ENCODE data around the gene RNU7-1.

Gene RNU7-1

DNA sequence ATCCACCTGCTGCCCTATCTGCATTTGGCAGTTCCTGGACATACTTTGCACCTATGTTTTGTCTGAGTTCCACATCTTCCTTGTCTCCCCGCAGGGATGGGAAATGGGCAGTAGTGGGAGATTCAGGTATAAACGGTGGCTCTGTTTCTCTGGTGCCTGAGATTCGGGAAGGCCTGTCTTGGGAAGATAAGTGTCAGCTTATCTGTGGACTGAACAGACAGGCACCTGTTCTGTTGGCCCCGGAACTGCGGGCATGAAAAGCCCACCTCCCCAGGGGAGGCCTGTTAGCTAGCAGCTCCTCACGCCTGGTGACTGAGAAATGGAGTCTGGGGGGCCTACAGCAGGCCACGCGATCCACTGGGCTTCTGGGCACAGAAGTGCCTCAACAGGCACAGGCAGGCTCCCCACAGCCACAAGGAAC, 21.0 kb downstream of the RNU7-1 start:
- no peak for DNase-seq (ENCODE audit: low read depth in 2 of 2)

DNA sequence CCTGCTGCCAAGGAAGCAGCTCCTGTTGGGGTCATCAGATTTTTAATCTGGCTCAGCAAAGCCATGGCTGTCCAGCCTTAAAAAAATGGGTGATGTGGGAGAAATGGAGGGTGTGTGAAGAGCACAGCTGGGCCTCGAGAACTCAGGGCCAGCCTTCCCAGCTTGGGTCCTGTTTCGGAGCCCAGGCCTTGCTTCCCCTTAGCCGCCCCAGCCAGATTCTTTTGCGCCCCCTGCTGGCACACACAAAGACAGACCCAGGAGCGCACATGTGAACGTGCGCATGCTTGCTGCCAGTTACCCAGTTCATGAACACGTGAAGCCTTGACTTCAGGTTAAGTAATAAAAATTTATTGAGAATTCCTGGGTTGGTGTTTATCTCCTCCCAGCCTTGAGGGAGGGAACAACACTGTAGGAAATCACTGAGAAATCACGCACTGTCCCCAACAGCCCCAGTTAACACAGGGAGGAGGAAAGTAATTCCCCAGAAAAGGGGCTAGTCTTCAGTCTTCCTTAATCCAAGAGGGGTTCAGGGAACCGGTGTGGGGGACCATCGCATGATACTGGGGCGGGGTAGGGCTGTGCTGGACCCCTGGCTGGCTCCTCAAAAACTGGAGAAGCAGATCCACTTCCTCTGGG, 21.5 kb downstream of the RNU7-1 start:
- peak; percentile 83 to 91 for DNase-seq (ENCODE audit: low read depth in 2 of 2)

DNA sequence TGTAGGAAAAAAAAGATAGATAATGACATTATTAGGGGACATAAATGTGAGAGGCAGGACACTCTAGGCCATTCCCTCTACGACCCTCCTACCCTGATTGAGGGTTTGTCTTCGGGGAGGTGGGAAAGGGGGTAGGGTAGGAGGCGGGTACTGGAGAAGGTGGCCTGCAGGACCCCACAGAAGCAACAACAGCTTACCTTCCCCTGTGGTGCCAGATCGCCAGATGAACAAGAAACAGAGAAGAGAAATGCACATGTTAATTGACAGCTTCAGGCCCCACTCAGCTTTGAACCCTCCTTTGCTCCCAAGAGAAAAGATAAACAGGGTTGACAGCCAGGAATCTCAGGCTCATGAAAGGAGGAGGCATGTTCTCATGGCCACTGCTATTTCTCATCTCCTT, 22.1 kb downstream of the RNU7-1 start:
- no peak for DNase-seq (ENCODE audit: low read depth in 2 of 2)

- no peak for DNase-seq (ENCODE audit: low read depth in 2 of 2)
These were observed 22.7 kb downstream of the RNU7-1 start for GRCh38 chr12:6966351-6966750.

DNA sequence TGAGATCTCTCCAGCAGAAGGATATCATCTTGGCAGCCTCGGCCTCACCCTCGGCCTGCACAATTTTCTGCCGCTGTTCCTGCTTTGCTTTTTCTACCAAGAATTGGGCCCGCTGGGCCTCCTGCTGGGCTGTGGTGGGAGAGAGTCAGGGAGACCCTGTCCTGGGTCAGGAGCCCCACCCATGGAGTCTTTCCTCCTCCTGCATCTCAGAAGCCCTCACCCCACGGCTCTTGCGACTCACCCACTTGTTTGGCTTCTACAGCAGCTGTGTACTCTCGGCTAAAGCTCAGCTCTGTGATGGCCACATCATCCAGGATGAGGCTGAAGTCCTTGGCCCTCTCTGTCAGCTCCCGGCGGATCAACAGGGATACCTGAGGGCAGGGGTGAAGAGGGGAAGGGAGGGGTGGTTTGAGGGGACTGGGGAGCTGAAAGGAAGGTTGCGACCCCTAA, 24.1 kb downstream of the RNU7-1 start:
- DNase-seq (ENCODE audit: low read depth in 2 of 2), result no peak

GRCh38 chr12:6968426-6968825, 24.8 kb downstream of the RNU7-1 start:
- DNase-seq (ENCODE audit: low read depth in 2 of 2), result no peak

GRCh38 chr12:6970096-6970527, 26.5 kb downstream of the RNU7-1 start:
- no peak for DNase-seq (ENCODE audit: low read depth in 2 of 2)

DNA sequence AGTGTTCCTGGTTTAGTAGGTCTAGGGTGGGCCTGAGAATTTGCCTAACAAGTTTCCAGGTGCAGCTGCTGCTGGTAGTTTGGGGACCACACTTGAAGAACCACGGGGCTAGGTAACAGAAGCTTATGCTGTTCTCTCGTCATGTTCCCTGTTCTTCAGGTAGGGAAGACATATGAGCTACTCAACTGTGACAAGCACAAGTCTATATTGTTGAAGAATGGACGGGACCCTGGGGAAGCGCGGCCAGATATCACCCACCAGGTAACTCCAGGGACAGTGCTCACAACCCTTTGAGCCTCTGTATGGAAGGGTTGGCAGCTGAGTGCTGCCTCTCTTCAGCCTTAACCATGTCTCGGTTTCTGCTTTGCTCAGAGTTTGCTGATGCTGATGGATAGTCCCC, 30.6 kb downstream of the RNU7-1 start:
- DNase-seq (ENCODE audit: low read depth in 2 of 2), result no peak

GRCh38 chr12:6975297-6976032, 31.8 kb downstream of the RNU7-1 start:
- no peak for DNase-seq (ENCODE audit: low read depth in 2 of 2)

GRCh38 chr12:6977653-6978052, 34.0 kb downstream of the RNU7-1 start:
- DNase-seq (ENCODE audit: low read depth in 2 of 2), result no peak

DNA sequence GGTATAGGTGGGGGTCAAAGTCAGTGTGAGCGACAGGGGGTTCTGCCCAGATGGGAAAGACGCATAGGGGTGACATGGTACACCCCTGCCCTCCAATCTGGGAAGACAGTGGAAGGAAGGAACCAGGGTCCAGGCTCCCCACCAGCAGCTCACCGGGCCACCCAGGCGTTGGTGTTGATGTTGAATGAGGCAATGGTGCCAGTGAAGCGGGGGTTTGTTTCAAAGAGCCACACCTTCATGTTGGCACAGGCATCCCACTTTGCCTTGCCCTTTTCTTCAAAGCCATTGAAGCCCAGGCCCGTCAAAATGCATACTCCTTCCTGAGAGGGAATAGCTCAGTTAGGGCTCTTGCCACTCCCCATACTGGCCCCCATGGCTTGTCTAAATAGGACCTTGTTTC, 34.6 kb downstream of the RNU7-1 start:
- no peak for DNase-seq (ENCODE audit: low read depth in 2 of 2)

GRCh38 chr12:6978611-6979011, 35.0 kb downstream of the RNU7-1 start:
- DNase-seq (ENCODE audit: low read depth in 2 of 2), result no peak

DNA sequence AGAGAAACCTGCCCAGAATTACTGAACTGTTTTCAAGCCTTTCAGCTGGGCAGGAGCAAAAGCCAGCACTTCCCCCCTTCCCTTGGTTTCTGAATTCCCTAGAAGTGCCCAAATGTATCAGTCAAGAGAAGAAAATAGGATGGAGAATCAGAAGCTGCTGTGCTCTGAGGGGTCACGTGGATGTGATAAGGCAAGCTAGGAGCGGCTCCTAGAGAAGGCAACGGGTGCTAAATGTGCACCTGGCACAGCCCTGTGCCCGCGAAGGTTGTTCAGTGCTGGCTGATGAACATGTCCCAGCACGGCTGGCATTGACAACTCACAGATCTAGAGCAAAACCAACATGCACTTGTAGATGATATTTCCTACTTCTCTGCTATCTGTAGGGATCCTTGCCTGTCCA, 35.4 kb downstream of the RNU7-1 start:
- DNase-seq (ENCODE audit: low read depth in 2 of 2), result no peak

DNA sequence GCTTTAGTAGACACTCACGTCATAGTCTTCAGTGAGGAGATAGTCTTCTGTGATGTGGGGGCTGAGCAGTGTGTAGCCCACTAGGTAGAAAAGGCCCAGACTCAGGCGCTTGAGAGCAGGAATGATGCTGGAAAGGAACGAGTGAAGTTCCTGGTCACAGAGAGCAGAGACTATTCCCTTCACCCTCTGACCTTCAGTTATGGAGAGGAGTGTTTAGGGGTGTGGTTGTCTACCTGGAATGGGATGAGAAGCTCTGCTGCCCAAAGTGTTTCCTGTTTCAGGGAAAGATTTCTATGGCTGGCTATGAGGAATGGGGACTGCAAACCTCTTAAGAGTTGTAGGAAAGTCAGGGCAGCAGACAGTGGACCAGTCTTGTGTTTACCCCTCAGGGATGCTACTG, 35.8 kb downstream of the RNU7-1 start:
- DNase-seq (ENCODE audit: low read depth in 2 of 2), result no peak

GRCh38 chr12:6980075-6980474, 36.5 kb downstream of the RNU7-1 start:
- DNase-seq (ENCODE audit: low read depth in 2 of 2), result no peak

GRCh38 chr12:6980740-6981139, 37.1 kb downstream of the RNU7-1 start:
- DNase-seq (ENCODE audit: low read depth in 2 of 2), result no peak

- no peak for DNase-seq (ENCODE audit: low read depth in 2 of 2)
These were observed 37.8 kb downstream of the RNU7-1 start for GRCh38 chr12:6981152-6982052.

DNA sequence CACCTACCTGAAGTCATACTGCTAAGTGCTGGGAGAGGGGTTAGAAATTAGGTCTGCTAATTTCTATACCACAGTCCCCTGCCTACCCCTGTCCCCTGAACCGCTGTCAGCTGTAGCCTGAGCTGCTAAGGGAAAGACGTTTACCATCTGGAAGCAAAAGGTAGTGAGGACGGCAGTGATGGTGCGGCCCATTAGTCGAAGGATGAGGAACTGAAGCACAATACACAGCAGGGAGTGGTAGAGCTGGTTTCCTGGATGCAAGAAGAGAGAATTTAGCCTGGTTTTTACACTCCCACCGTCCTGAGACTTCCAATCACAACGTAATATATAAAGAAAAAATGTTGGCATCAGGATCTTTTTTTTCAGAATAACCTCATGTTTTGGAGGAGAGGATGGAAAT, 38.9 kb downstream of the RNU7-1 start:
- DNase-seq (ENCODE audit: low read depth in 2 of 2), result no peak

GRCh38 chr12:6987956-6988553, 44.4 kb downstream of the RNU7-1 start:
- no peak for DNase-seq (ENCODE audit: low read depth in 2 of 2)
